ENCODE data around the gene HIC1.

DNA sequence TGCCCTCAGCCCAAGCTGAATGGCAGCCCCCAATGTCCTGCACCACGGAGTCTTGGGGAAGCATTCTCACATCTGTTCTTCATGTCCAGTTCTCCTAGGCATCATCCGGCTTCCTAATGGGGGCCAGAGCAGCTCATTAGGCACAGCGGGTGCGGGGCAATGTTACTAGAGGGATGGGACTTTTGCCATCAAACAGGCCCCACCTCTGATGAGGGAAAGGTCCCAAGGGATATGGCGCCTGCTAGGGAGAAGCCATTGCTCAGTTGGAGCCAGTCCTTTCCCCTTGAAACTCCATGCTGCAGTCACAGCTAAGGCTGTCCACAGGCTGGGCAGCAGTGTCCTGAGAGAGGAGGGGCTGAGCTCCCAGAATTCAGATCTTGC, 26.7 kb upstream of the HIC1 start:
- TF ChIP-seq YY1 (IDR thresholded peaks at IDR 0.05; ENCODE audit: low read depth): no peak
- TF ChIP-seq, protein P1, sequence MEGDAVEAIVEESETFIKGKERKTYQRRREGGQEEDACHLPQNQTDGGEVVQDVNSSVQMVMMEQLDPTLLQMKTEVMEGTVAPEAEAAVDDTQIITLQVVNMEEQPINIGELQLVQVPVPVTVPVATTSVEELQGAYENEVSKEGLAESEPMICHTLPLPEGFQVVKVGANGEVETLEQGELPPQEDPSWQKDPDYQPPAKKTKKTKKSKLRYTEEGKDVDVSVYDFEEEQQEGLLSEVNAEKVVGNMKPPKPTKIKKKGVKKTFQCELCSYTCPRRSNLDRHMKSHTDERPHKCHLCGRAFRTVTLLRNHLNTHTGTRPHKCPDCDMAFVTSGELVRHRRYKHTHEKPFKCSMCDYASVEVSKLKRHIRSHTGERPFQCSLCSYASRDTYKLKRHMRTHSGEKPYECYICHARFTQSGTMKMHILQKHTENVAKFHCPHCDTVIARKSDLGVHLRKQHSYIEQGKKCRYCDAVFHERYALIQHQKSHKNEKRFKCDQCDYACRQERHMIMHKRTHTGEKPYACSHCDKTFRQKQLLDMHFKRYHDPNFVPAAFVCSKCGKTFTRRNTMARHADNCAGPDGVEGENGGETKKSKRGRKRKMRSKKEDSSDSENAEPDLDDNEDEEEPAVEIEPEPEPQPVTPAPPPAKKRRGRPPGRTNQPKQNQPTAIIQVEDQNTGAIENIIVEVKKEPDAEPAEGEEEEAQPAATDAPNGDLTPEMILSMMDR (IDR thresholded peaks at IDR 0.05): no peak
- no peak for TF ChIP-seq POLR2AphosphoS5 (IDR thresholded peaks at IDR 0.05; ENCODE audit: low read depth, low read length)
- TF ChIP-seq GABPA (IDR thresholded peaks at IDR 0.05; ENCODE audit: low read depth): no peak

Data from SK-N-SH (cell line).